H1 (cell line): Measurements from ENCODE around the gene ASF1B. TPM values are rescaled to one million over a fixed set of nuclear protein-coding genes. Genes with fewer than 3 reads are reported as not detected.

ENCODE experiments used
- CTCF ChIA-PET: fragments of 300-600 bp; sonication (Branson Sonifier 250); formaldehyde crosslinking; loops from one replicate; lab custom pipeline; 2021; ENCODE audit not compliant: partially characterized antibody; lab: Charles Lee
- POLR2A ChIA-PET: fragments of 300-600 bp; sonication (Branson Sonifier 250); formaldehyde crosslinking; loops from one replicate; lab custom pipeline; 2021; ENCODE audit warnings: inconsistent platforms; ENCODE audit not compliant: partially characterized antibody; lab: Charles Lee
- DNase-seq, 2 experiments: peaks; one replicate each; pipeline versions ENCODE4 v3.0.0 to v3.0.0-alpha.2; 2010 to 2022; ENCODE audit warnings: low spot score in 2 of 2, low read depth in 1 of 2, mixed read lengths in 1 of 2
- FAIRE-seq: peaks from 2 replicates; lab custom pipeline; 2011; peaks lifted over from hg19 to GRCh38; lab: Jason Lieb, UNC
- H2AFZ ChIP-seq: 2 replicates; pipeline ENCODE4 v1.8.1; 2012; ENCODE audit warnings: low read length, inconsistent platforms
- H2AK5ac ChIP-seq: 2 replicates; pipeline ENCODE4 v1.6.1; 2013; ENCODE audit warnings: low read depth, low read length
- H2BK120ac ChIP-seq: replicated peaks from 2 replicates; pipeline ENCODE3; 2013; ENCODE audit warnings: low read depth, low read length, inconsistent platforms
- H2BK12ac ChIP-seq: 2 replicates; pipeline ENCODE4 v1.6.1; 2013; ENCODE audit warnings: low read depth, low read length
- H2BK15ac ChIP-seq: 2 replicates; pipeline ENCODE4 v1.6.1; 2013; ENCODE audit warnings: low read length
- H2BK20ac ChIP-seq: 2 replicates; pipeline ENCODE4 v1.6.1; 2013; ENCODE audit warnings: low read length
- H2BK5ac ChIP-seq: 2 replicates; pipeline ENCODE4 v1.6.1; 2013; ENCODE audit warnings: low read depth, low read length
- H3K14ac ChIP-seq: 2 replicates; pipeline ENCODE4 v1.6.1; 2013; ENCODE audit warnings: inconsistent platforms; ENCODE audit not compliant: insufficient read length
- H3K18ac ChIP-seq: 2 replicates; pipeline ENCODE4 v1.6.1; 2013; ENCODE audit warnings: low read length; ENCODE audit errors: extremely low read depth
- H3K23ac ChIP-seq: 2 replicates; pipeline ENCODE4 v1.6.1; 2013; ENCODE audit warnings: inconsistent platforms; ENCODE audit not compliant: insufficient read length
- H3K23me2 ChIP-seq: 2 replicates; pipeline ENCODE4 v1.6.1; 2013; ENCODE audit warnings: low read depth, low read length
- H3K27ac ChIP-seq: 2 replicates; pipeline ENCODE4 v1.6.1; 2011; ENCODE audit warnings: low read depth, low read length, inconsistent platforms
- H3K27me3 ChIP-seq, 4 experiments: replicated peaks in 1 of 4; 1 replicate in 1 of 4; 2 replicates in 3 of 4; pipeline versions ENCODE4 v1.6.1 to v1.8.1; 2011 to 2013; ENCODE audit warnings: low read length in 3 of 4, mild to moderate bottlenecking in 3 of 4, inconsistent platforms in 2 of 4, mixed read lengths in 2 of 4, moderate library complexity in 1 of 4; ENCODE audit not compliant: control insufficient read depth in 3 of 4, insufficient read depth in 3 of 4; ENCODE audit errors: extremely low read depth in 1 of 4
- H3K36me3 ChIP-seq, 4 experiments: 2 replicates each; pipeline versions ENCODE4 v1.6.1 to v1.8.1; 2011 to 2013; ENCODE audit warnings: mild to moderate bottlenecking in 4 of 4, low read length in 3 of 4, moderate library complexity in 2 of 4, control low read depth in 1 of 4, inconsistent platforms in 1 of 4; ENCODE audit not compliant: insufficient read depth in 4 of 4, control insufficient read depth in 2 of 4
- H3K4ac ChIP-seq: replicated peaks from 2 replicates; pipeline ENCODE3; 2013; ENCODE audit warnings: low read length, low read depth, mixed read lengths, inconsistent platforms; ENCODE audit not compliant: insufficient read length
- H3K4me1 ChIP-seq, 4 experiments: replicated peaks in 1 of 4; 1 replicate in 1 of 4; 2 replicates in 3 of 4; pipeline versions ENCODE4 v1.6.1 to v1.8.1; 2011 to 2013; ENCODE audit warnings: low read length in 3 of 4, inconsistent platforms in 2 of 4, mixed read lengths in 1 of 4; ENCODE audit not compliant: insufficient read depth in 4 of 4, control insufficient read depth in 3 of 4
- H3K4me2 ChIP-seq, 2 experiments: 2 replicates each; pipeline versions ENCODE4 v1.6.1 to v1.8.1; 2011 to 2013; ENCODE audit warnings: low read depth in 2 of 2, low read length in 2 of 2, control low read depth in 1 of 2, inconsistent platforms in 1 of 2, mild to moderate bottlenecking in 1 of 2; ENCODE audit not compliant: insufficient read depth in 1 of 2
- H3K4me3 ChIP-seq, 4 experiments: fragments of 200-600, 300-600 bp in 1 of 4; sonication (generic), shearing (Covaris generic), sonication (Bioruptor Twin) in 1 of 4; 2 replicates each; pipeline versions ENCODE4 v1.5.1 to v1.8.1; 2011 to 2016; ENCODE audit warnings: low read length in 4 of 4, low read depth in 3 of 4, control low read depth in 2 of 4, inconsistent platforms in 2 of 4, mild to moderate bottlenecking in 2 of 4, mixed read lengths in 1 of 4, moderate library complexity in 1 of 4; ENCODE audit not compliant: insufficient read depth in 2 of 4; ENCODE audit errors: extremely low read depth in 1 of 4
- H3K56ac ChIP-seq: replicated peaks from 2 replicates; pipeline ENCODE3; 2013; ENCODE audit warnings: low read depth, mild to moderate bottlenecking, mixed read lengths, low read length, inconsistent platforms; ENCODE audit not compliant: insufficient read length
- H3K79me1 ChIP-seq: 2 replicates; pipeline ENCODE4 v1.6.1; 2013; ENCODE audit warnings: low read depth, low read length, control low read depth
- H3K79me2 ChIP-seq, 2 experiments: 2 replicates each; pipeline versions ENCODE4 v1.6.1 to v1.8.1; 2012 to 2013; ENCODE audit warnings: low read length in 2 of 2, mild to moderate bottlenecking in 2 of 2, inconsistent platforms in 1 of 2; ENCODE audit not compliant: insufficient read depth in 2 of 2, control insufficient read depth in 1 of 2
- H3K9ac ChIP-seq, 4 experiments: replicated peaks in 1 of 4; 1 replicate in 1 of 4; 2 replicates in 3 of 4; pipeline versions ENCODE4 v1.6.1 to v1.8.1; 2011 to 2013; ENCODE audit warnings: low read depth in 3 of 4, low read length in 3 of 4, control low read depth in 2 of 4, mild to moderate bottlenecking in 2 of 4, moderate library complexity in 2 of 4, inconsistent platforms in 1 of 4; ENCODE audit errors: extremely low read depth in 1 of 4
- H3K9me3 ChIP-seq, 2 experiments: 2 replicates each; pipeline versions ENCODE4 v1.6.1 to v1.8.1; 2012 to 2013; ENCODE audit warnings: mild to moderate bottlenecking in 2 of 2, moderate library complexity in 2 of 2, control low read depth in 1 of 2, inconsistent platforms in 1 of 2, low read depth in 1 of 2, low read length in 1 of 2, mixed read lengths in 1 of 2; ENCODE audit not compliant: insufficient read depth in 2 of 2
- H4K20me1 ChIP-seq, 2 experiments: replicated peaks in 1 of 2; 2 replicates each; pipeline versions ENCODE3 to v1.8.1; 2011 to 2013; ENCODE audit warnings: inconsistent platforms in 2 of 2, low read length in 2 of 2, mild to moderate bottlenecking in 1 of 2; ENCODE audit not compliant: insufficient read depth in 2 of 2, control insufficient read depth in 1 of 2
- H4K5ac ChIP-seq: 2 replicates; pipeline ENCODE4 v1.6.1; 2013; ENCODE audit warnings: low read length, low read depth, mixed read lengths, inconsistent platforms; ENCODE audit not compliant: insufficient read length
- H4K8ac ChIP-seq: 2 replicates; pipeline ENCODE4 v1.8.0; 2013; ENCODE audit warnings: mild to moderate bottlenecking, moderate library complexity, low read length, inconsistent platforms; ENCODE audit not compliant: insufficient read depth; ENCODE audit errors: extremely low read depth
- H4K91ac ChIP-seq: replicated peaks from 2 replicates; pipeline ENCODE3; 2013; ENCODE audit warnings: low read length, mixed read lengths, inconsistent platforms; ENCODE audit not compliant: insufficient read length
- CEBPB ChIP-seq: IDR thresholded peaks from 2 replicates; pipeline ENCODE4 v1.6.1; 2012; ENCODE audit warnings: low read depth, low read length
- EZH2 ChIP-seq: fragments of 200-600 bp; sonication (generic); IDR thresholded peaks from 2 replicates; pipeline ENCODE4 v1.7.1; 2012; ENCODE audit warnings: low read depth, mild to moderate bottlenecking, moderate library complexity, low read length, inconsistent platforms; ENCODE audit not compliant: severe bottlenecking
- HDAC2 ChIP-seq, 2 experiments: fragments of 300-600 bp in 1 of 2; sonication (generic) in 1 of 2; IDR thresholded peaks; 2 replicates each; pipeline ENCODE4 v1.6.1; 2011 to 2012; ENCODE audit warnings: low read depth in 2 of 2, low read length in 2 of 2, mild to moderate bottlenecking in 2 of 2, moderate library complexity in 2 of 2, borderline replicate concordance in 1 of 2, inconsistent platforms in 1 of 2
- KDM5A ChIP-seq: fragments of 200-600 bp; IDR thresholded peaks from 2 replicates; pipeline ENCODE4 v1.7.1; 2012; ENCODE audit warnings: mild to moderate bottlenecking, low read length, inconsistent platforms, mixed read lengths
- PHF8 ChIP-seq: fragments of 200-600 bp; sonication (generic); conservative IDR thresholded peaks from 2 replicates; pipeline ENCODE4 v1.7.1; 2012; ENCODE audit warnings: low read depth, mild to moderate bottlenecking, inconsistent platforms, low read length, moderate library complexity
- POLR2A ChIP-seq, 2 experiments: IDR thresholded peaks; 1 replicate in 1 of 2; 2 replicates in 1 of 2; pipeline ENCODE4 v1.6.1; 2011; ENCODE audit warnings: low read depth in 2 of 2, low read length in 2 of 2, mild to moderate bottlenecking in 2 of 2; ENCODE audit errors: control extremely low read depth in 1 of 2
- SIRT6 ChIP-seq: IDR thresholded peaks from one replicate; pipeline ENCODE4 v1.7.1; 2012; ENCODE audit warnings: low read length, inconsistent platforms
- SP2 ChIP-seq: IDR thresholded peaks from 2 replicates; pipeline ENCODE4 v1.6.1; 2012; ENCODE audit warnings: mild to moderate bottlenecking, low read length, inconsistent platforms
- TBP ChIP-seq: IDR thresholded peaks from 2 replicates; pipeline ENCODE4 v1.6.1; 2011; ENCODE audit warnings: low read depth, low read length, improper control_type of control experiment
- TEAD4 ChIP-seq: IDR thresholded peaks from 2 replicates; pipeline ENCODE4 v1.6.1; 2012; ENCODE audit warnings: low read depth, low read length, inconsistent platforms, mixed read lengths
- WGBS, 2 experiments: shearing (Covaris generic) in 1 of 2; methylation state at CpG; one replicate each; pipeline versions ENCODE4 v1.1.6 to v1.1.7; 2013 to 2015; ENCODE audit warnings: low lambda C conversion rate in 2 of 2, mixed read lengths in 2 of 2, inconsistent platforms in 1 of 2, low coverage in 1 of 2, missing lambda C conversion rate in 1 of 2; ENCODE audit not compliant: insufficient replicate concordance in 2 of 2, insufficient coverage in 1 of 2, insufficient read length in 1 of 2; ENCODE audit errors: extremely low coverage in 1 of 2, missing lambda C conversion rate in 1 of 2; 5-methylcytosine and 5-hydroxymethylcytosine counted together
- polyA plus RNA-seq, 7 experiments: library from polyadenylated mRNA; depleted of rRNA in 3 of 7; stranded (reverse) in 5 of 7; unstranded in 2 of 7; fragments of >200 nt in 5 of 7; fragments of 200-250 nt in 2 of 7; gene quantifications; 1 replicate in 5 of 7; 2 replicates in 1 of 7; 4 replicates in 1 of 7; pipeline versions ENCODE4 v1.2.1 to v1.2.3, GENCODE V29; 2011 to 2013; ENCODE audit warnings: missing spikeins in 2 of 7, mixed read lengths in 2 of 7
- total RNA-seq: library from RNA; stranded (reverse); fragmentation: NEBNext Ultra II Directional; extraction: Animal tissue kit (Norgen Biotek cat#: 25700); gene quantifications from 2 replicates; pipeline ENCODE4 v1.2.1, GENCODE V29; 2021
- TF ChIP-seq, protein P1 (sequence below): IDR thresholded peaks from 2 replicates; pipeline ENCODE4 v1.6.1; 2012; ENCODE audit warnings: inconsistent platforms

ASF1B gene
- total and polyA plus RNA-seq, 2 of the 8 experiments (the other 6 are each of a cell fraction or from before 2014, with no cell fraction given), result 32.6 to 59.2 TPM

GRCh38 chr19:14112051-14112808, 24.2 kb downstream of the ASF1B start:
- Histone ChIP-seq H3K14ac (no peak overlapping the region), H2BK20ac (no peak overlapping the region), H2BK120ac (peak overlapping the region; percentile 60), H4K91ac (peak overlapping the region; percentile 81), H3K4ac (peak overlapping the region; percentile 82), H3K4me3 (no peak overlapping the region), H2AFZ (no peak overlapping the region), H3K18ac (peak overlapping the region; percentile 88; the same call in 1 of the 2 replicates), H3K9me3 (no peaks in the 10 kb centered on the region), H3K9ac (no peak overlapping the region), H4K20me1 (peaks cover 9 to 12% of the 10 kb centered on the region in 2 experiments), H3K23ac (no peak overlapping the region), H3K4me2 (peak overlapping the region; percentile 11 to 23; a peak in 2 of 4 replicates), H2BK5ac (peak overlapping the region; percentile 79; the same call in 1 of the 2 replicates), H3K79me1 (peaks cover 4% of the 10 kb centered on the region), H2BK15ac (peak overlapping the region; percentile 88; the same call in 1 of the 2 replicates), H3K23me2 (peaks cover 3% of the 10 kb centered on the region; the same call in 1 of the 2 replicates), H4K8ac (peak overlapping the region; percentile 86; the same call in 1 of the 2 replicates), H2AK5ac (no peak overlapping the region), H3K27ac (no peak overlapping the region), H3K79me2 (0 out of 4 replicates have a peak, but pooled peaks cover 0 to 3% of the 10 kb centered on the region in 2 experiments), H3K36me3 (no peaks in the 10 kb centered on the region), H3K56ac (peak overlapping the region; percentile 78), H3K27me3 (no peaks in the 10 kb centered on the region; a peak in 2 of 7 replicates), H2BK12ac (peak overlapping the region; percentile 98; the same call in 1 of the 2 replicates), H3K4me1 (peaks cover 11 to 27% (median 15%) of the 10 kb centered on the region in 4 experiments), H4K5ac (no peak overlapping the region)
- WGBS, 2 experiments, result 70% methylated on average over 7 of the region's 12 CpGs; no CpG with 5 or more reads in 1 of the 2 experiments
- CTCF ChIA-PET, result interaction anchor here (1.3 to 11.3 kb wide), 6 partner anchors 8 to 38 kb away, joined by 3 to 105 read pairs (median 24); partner anchors contain the start of gene ASF1B
- POLR2A ChIA-PET, result interaction anchor here (0.6 to 4.2 kb wide), 5 partner anchors 10 to 135 kb away, joined by 3 to 24 read pairs (median 4); partner anchors contain the start of gene ASF1B
- no peak for FAIRE-seq
- DNase-seq, result no peak
- TF ChIP-seq HDAC2 (IDR thresholded peaks at IDR 0.05; ENCODE audit: borderline replicate concordance in 1 of 2, low read depth in 2 of 2, low read length in 2 of 2) (no peak), PHF8 (no peak), SIRT6 (no peak), SP2 (no peak), CEBPB (no peak), EZH2 (no peak), TEAD4 (no peak), KDM5A (no peak), POLR2A (IDR thresholded peaks at IDR 0.05; ENCODE audit: control extremely low read depth in 1 of 2, low read depth in 2 of 2, low read length in 2 of 2) (no peak), TBP (no peak)
- TF ChIP-seq, protein P1, sequence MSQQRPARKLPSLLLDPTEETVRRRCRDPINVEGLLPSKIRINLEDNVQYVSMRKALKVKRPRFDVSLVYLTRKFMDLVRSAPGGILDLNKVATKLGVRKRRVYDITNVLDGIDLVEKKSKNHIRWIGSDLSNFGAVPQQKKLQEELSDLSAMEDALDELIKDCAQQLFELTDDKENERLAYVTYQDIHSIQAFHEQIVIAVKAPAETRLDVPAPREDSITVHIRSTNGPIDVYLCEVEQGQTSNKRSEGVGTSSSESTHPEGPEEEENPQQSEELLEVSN, result no peak
